ENCODE data around the gene MYO16. TPM values are rescaled to one million over a fixed set of nuclear protein-coding genes. Genes with fewer than 3 reads are reported as not detected.

MYO16 gene
- total and polyA plus RNA-seq, 2 of the 4 experiments (the other 2 are of a cell fraction): under 0.01 to 0.03 TPM

DNA sequence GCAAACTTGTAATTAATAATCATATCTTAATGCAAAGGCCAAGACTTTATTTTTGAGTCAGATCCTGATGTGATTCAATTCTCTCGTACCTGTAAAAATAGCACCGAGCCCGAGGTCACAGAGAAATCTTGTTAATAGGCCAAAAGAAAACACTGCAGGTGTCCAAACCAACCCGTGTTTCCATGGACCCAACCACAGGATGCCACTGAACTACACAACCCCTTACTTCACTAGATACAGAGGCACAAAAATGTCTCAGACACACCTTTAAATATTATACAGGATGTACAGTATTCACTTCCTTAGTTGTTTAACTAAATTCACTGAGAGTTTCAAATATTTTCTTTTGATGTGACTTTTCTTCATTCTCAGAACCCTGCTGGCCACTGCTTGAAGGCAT, 530.9 kb downstream of the MYO16 start:
- WGBS, 2 experiments (ENCODE audit: extremely low coverage in 2 of 2, insufficient read length in 1 of 2): no CpG with 5 or more reads among the region's 4 CpGs
- H3K14ac ChIP-seq (replicated peaks; ENCODE audit: low read depth, low read length): no peak overlapping the region
- H3K9me1 ChIP-seq (ENCODE audit: insufficient read depth, low read length): peaks cover 17% of the 10 kb centered on the region
- TF ChIP-seq FOS (IDR thresholded peaks at IDR 0.05; ENCODE audit: low read depth, low read length) (no peak), CHD1 (IDR thresholded peaks at IDR 0.05; ENCODE audit: low read depth, low read length) (no peak), NFE2L2 (IDR thresholded peaks at IDR 0.05; ENCODE audit: low read depth, low read length) (no peak), RCOR1 (IDR thresholded peaks at IDR 0.05; ENCODE audit: insufficient replicate concordance, low read length) (no peak)
- in situ Hi-C loops (cut with MboI; ENCODE audit: low sequenced_read_pairs): no loop called here
- no peak overlapping the region for H3K4ac ChIP-seq (ENCODE audit: low read depth, low read length)
- H3K36me3 ChIP-seq (ENCODE audit: control insufficient read depth, insufficient read depth, low read length): no peaks in the 10 kb centered on the region
- H3K9ac ChIP-seq (ENCODE audit: low read depth, low read length): no peak overlapping the region
- H4K20me1 ChIP-seq (ENCODE audit: insufficient read depth, low read length): no peaks in the 10 kb centered on the region
- peaks cover 15% of the 10 kb centered on the region for H3K4me1 ChIP-seq (ENCODE audit: control insufficient read depth, insufficient read depth, low read length)
- H2AK9ac ChIP-seq (replicated peaks; ENCODE audit: low read depth, low read length, poor library complexity): no peak overlapping the region
- no peak overlapping the region for H3K27ac ChIP-seq (ENCODE audit: insufficient read depth, low read length)
- dilution Hi-C loops (cut with HindIII; ENCODE audit: low sequenced_read_pairs, unreplicated experiment): no loop called here
- DNase-seq (no peak), ATAC-seq (ENCODE audit: low read depth) (no peak)
- ChIA-PET POLR2A (ENCODE audit: unreplicated experiment) (no interaction called here), CTCF (no interaction called here)
- H4K5ac ChIP-seq (ENCODE audit: low read depth, low read length): no peak overlapping the region
- no peak overlapping the region for H2BK20ac ChIP-seq (ENCODE audit: low read depth, low read length)
- no peak overlapping the region for H2AK5ac ChIP-seq (ENCODE audit: low read depth, low read length)
- no peak overlapping the region for H2AFZ ChIP-seq (replicated peaks; ENCODE audit: low read length, poor library complexity)
- no peak overlapping the region for H3K18ac ChIP-seq (ENCODE audit: low read depth, low read length)
- H3K23ac ChIP-seq (ENCODE audit: low read depth, low read length): no peak overlapping the region
- no peak overlapping the region for H3K4me3 ChIP-seq (ENCODE audit: insufficient read depth, low read depth, low read length)
- H3K27me3 ChIP-seq (ENCODE audit: control insufficient read depth, insufficient read depth, low read length): no peaks in the 10 kb centered on the region
- intact Hi-C loops (cut with micrococcal nuclease): no loop called here
- no peak overlapping the region for H3K56ac ChIP-seq (ENCODE audit: extremely low read depth, insufficient read depth, low read length)
- no TSS peak for BruUV-seq (replicated peaks)
- no peak overlapping the region for H2BK120ac ChIP-seq (ENCODE audit: low read depth, low read length)
- no peak overlapping the region for H2BK15ac ChIP-seq (ENCODE audit: low read depth, low read length)
- no peak overlapping the region for H3K4me2 ChIP-seq (ENCODE audit: low read depth, low read length)
- H4K8ac ChIP-seq (ENCODE audit: low read depth in 2 of 2, low read length in 2 of 2): no peak overlapping the region
- no peak overlapping the region for H2BK5ac ChIP-seq (ENCODE audit: low read depth, low read length, poor library complexity, severe bottlenecking)
- H3K9me3 ChIP-seq (ENCODE audit: control insufficient read depth, insufficient read depth, low read length): no peaks in the 10 kb centered on the region
- no peak overlapping the region for H4K91ac ChIP-seq (ENCODE audit: insufficient read depth, low read depth, low read length)
- H3K79me1 ChIP-seq (ENCODE audit: low read depth in 1 of 2, low read length in 2 of 2): no peaks in the 10 kb centered on the region
